Activated CD8-positive, alpha-beta memory T cell treated with anti-CD3 and anti-CD28 coated beads, Interleukin-2, amount 50 U/mL, for 1 hour (primary cell): ENCODE measurements around the gene FANCI.
A peak's percentile ranks its signal among the peaks of the same experiment; 100 is the strongest.

Experiments
- DNase-seq: peaks from one replicate; pipeline ENCODE4 v3.0.0-alpha.2; 2020; ENCODE audit errors: extremely low read depth

FANCI gene

GRCh38 chr15:89333011-89333860, 89.5 kb downstream of the FANCI start:
- no peak for DNase-seq

GRCh38 chr15:89333959-89334509, 90.3 kb downstream of the FANCI start:
- DNase-seq, result no peak

- peak; percentile 96 for DNase-seq
These were observed 90.9 kb downstream of the FANCI start, which contains the start of gene POLG for GRCh38 chr15:89334510-89335297. Gene POLG (minus strand): TSS chr15:89334824. CDS start chr15:89333754, 1,070 bp downstream.

- DNase-seq, result no peak
These were observed 91.7 kb downstream of the FANCI start for GRCh38 chr15:89335298-89336041.

- no peak for DNase-seq
These were observed 94.3 kb downstream of the FANCI start for GRCh38 chr15:89338036-89338435.

GRCh38 chr15:89340573-89340972, 96.8 kb downstream of the FANCI start:
- DNase-seq, result no peak

GRCh38 chr15:89341316-89342005, 97.7 kb downstream of the FANCI start:
- no peak for DNase-seq

- no peak for DNase-seq
These were observed 99.1 kb downstream of the FANCI start for GRCh38 chr15:89342840-89343239.

GRCh38 chr15:89345248-89345647, 101.5 kb downstream of the FANCI start:
- no peak for DNase-seq

GRCh38 chr15:89346516-89347231, 102.9 kb downstream of the FANCI start:
- DNase-seq, result no peak

- DNase-seq, result no peak
These were observed 105.4 kb downstream of the FANCI start for GRCh38 chr15:89349206-89349558.

GRCh38 chr15:89352476-89352875, 108.7 kb downstream of the FANCI start:
- DNase-seq, result no peak

GRCh38 chr15:89353991-89354390, 110.2 kb downstream of the FANCI start:
- DNase-seq, result no peak

- DNase-seq, result no peak
These were observed 113.0 kb downstream of the FANCI start for GRCh38 chr15:89356634-89357298.

GRCh38 chr15:89358435-89358754, 114.6 kb downstream of the FANCI start:
- no peak for DNase-seq

- peak; percentile 36 for DNase-seq
These were observed 115.1 kb downstream of the FANCI start for GRCh38 chr15:89358755-89359439.

- no peak for DNase-seq
These were observed 115.9 kb downstream of the FANCI start for GRCh38 chr15:89359471-89360293.

- no peak for DNase-seq
These were observed 116.7 kb downstream of the FANCI start for GRCh38 chr15:89360294-89360971.
